ENCODE measurements around the gene OMG. TPM values are rescaled to one million over a fixed set of nuclear protein-coding genes. Genes with fewer than 3 reads are reported as not detected.
"Not testable (repeated sequence)": the region's sequence is repeated elsewhere in the genome, so short reads cannot be mapped to it uniquely, and the experiment has no call there.

OMG gene
- total and polyA plus RNA-seq, 2 donors (not counting 1 experiment from before 2014, with no cell fraction given) = 0.39 to 1.7 TPM

GRCh38 chr17:31289790-31290189, 7.2 kb downstream of the OMG start:
- Histone ChIP-seq H3K36me3 (replicated peaks in 1 of 2; ENCODE audit: control extremely low read depth in 1 of 2, control insufficient read depth in 1 of 2, extremely low read depth in 1 of 2, insufficient read depth in 2 of 2, low read length in 1 of 2) (no peaks in the 10 kb centered on the region), H3K9me3 (ENCODE audit: control extremely low read depth in 1 of 3, control insufficient read depth in 2 of 3, insufficient read depth in 1 of 3, low read length in 2 of 3) (no peaks in the 10 kb centered on the region), H2AFZ (ENCODE audit: insufficient read depth, low read depth, low read length, poor library complexity, severe bottlenecking) (no peak overlapping the region), H3K4me3 (ENCODE audit: control extremely low read depth in 1 of 5, extremely low read depth in 1 of 5, insufficient read depth in 1 of 5, low read depth in 2 of 5, low read length in 4 of 5) (no peak overlapping the region), H4K20me1 (ENCODE audit: control insufficient read depth, insufficient read depth, low read length, poor library complexity, severe bottlenecking) (no peaks in the 10 kb centered on the region), H3K4me2 (replicated peaks; ENCODE audit: low read depth, low read length, poor library complexity, severe bottlenecking) (no peak overlapping the region), H3K27me3 (replicated peaks in 1 of 4; ENCODE audit: control extremely low read depth in 1 of 4, control insufficient read depth in 3 of 4, insufficient read depth in 4 of 4, low read length in 3 of 4) (no peaks in the 10 kb centered on the region), H3K27ac (ENCODE audit: low read length in 2 of 2) (no peak overlapping the region), H3K79me2 (ENCODE audit: control insufficient read depth, insufficient read depth, low read length) (no peaks in the 10 kb centered on the region), H3K9ac (ENCODE audit: low read length) (no peak overlapping the region), H3K4me1 (ENCODE audit: control insufficient read depth in 2 of 2, insufficient read depth in 2 of 2, low read length in 2 of 2) (no peaks in the 10 kb centered on the region)
- ChIA-PET CTCF (interaction anchor here (0.7 kb wide), 1 partner anchor 20 kb away, joined by 4 read pairs; no protein-coding TSS in a partner anchor), POLR2A (no interaction called here)
- Mint-ChIP-seq H3K27me3 (no peaks in the 10 kb centered on the region), H3K4me1 (no peaks in the 10 kb centered on the region), H3K4me3 (no peak overlapping the region), H3K9me3 (ENCODE audit: insufficient read depth) (no peaks in the 10 kb centered on the region), H3K27ac (no peak overlapping the region)
- intact Hi-C loops (cut with micrococcal nuclease) = no loop called here
- WGBS (ENCODE audit: insufficient coverage) = no CpG with 5 or more reads among the region's 3 CpGs
- DNase-seq = no peak
- no peak for TF ChIP-seq CTCF (IDR thresholded peaks at IDR 0.05)
- no peak for TF ChIP-seq EZH2 (IDR thresholded peaks at IDR 0.05; ENCODE audit: borderline replicate concordance, insufficient read depth, low read depth, low read length, poor library complexity, severe bottlenecking)
- no peak for ATAC-seq (ENCODE audit: low read depth)

GRCh38 chr17:31287932-31288331, 9.1 kb downstream of the OMG start:
- H3K27ac ChIP-seq (ENCODE audit: low read length in 2 of 2); H3K4me3 ChIP-seq (ENCODE audit: control extremely low read depth in 1 of 5, extremely low read depth in 1 of 5, insufficient read depth in 1 of 5, low read depth in 2 of 5, low read length in 4 of 5); H2AFZ ChIP-seq (ENCODE audit: insufficient read depth, low read depth, low read length, poor library complexity, severe bottlenecking); intact Hi-C loops (cut with micrococcal nuclease); H3K4me1 ChIP-seq (ENCODE audit: control insufficient read depth in 2 of 2, insufficient read depth in 2 of 2, low read length in 2 of 2); H4K20me1 ChIP-seq (ENCODE audit: control insufficient read depth, insufficient read depth, low read length, poor library complexity, severe bottlenecking); H3K4me2 ChIP-seq (replicated peaks; ENCODE audit: low read depth, low read length, poor library complexity, severe bottlenecking); H3K36me3 ChIP-seq (replicated peaks in 1 of 2; ENCODE audit: control extremely low read depth in 1 of 2, control insufficient read depth in 1 of 2, extremely low read depth in 1 of 2, insufficient read depth in 2 of 2, low read length in 1 of 2); POLR2A ChIA-PET; H3K27me3 Mint-ChIP-seq; H3K9me3 ChIP-seq (ENCODE audit: control extremely low read depth in 1 of 3, control insufficient read depth in 2 of 3, insufficient read depth in 1 of 3, low read length in 2 of 3); ATAC-seq (ENCODE audit: low read depth); H3K9me3 Mint-ChIP-seq (ENCODE audit: insufficient read depth); H3K79me2 ChIP-seq (ENCODE audit: control insufficient read depth, insufficient read depth, low read length); H3K9ac ChIP-seq (ENCODE audit: low read length); H3K4me1 Mint-ChIP-seq; H3K27me3 ChIP-seq (replicated peaks in 1 of 4; ENCODE audit: control extremely low read depth in 1 of 4, control insufficient read depth in 3 of 4, insufficient read depth in 4 of 4, low read length in 3 of 4); H3K4me3 Mint-ChIP-seq; CTCF ChIA-PET; DNase-seq; H3K27ac Mint-ChIP-seq: not testable (repeated sequence)
- WGBS (ENCODE audit: insufficient coverage) = no CpG with 5 or more reads among the region's 1 CpG

Measured in B cell (primary cell).